Caco-2 (cell line): ENCODE data around the gene SPINK4. TPM values are rescaled to one million over a fixed set of nuclear protein-coding genes. Genes with fewer than 3 reads are reported as not detected.

ENCODE experiments used
- BruUV-seq: library from RNA; stranded (reverse); fragments of 400-500 nt; replicated peaks from 2 replicates; lab custom pipeline; 2021; lab: Mats Ljungman, UMichigan
- CTCF ChIA-PET: fragments of 300-600 bp; sonication (Branson Sonifier 250); formaldehyde crosslinking; loops from one replicate; lab custom pipeline; 2022; ENCODE audit warnings: antibody characterized with exemption; lab: Charles Lee
- POLR2A ChIA-PET: fragments of 300-600 bp; sonication (Branson Sonifier 250); formaldehyde crosslinking; loops from one replicate; lab custom pipeline; 2022; ENCODE audit warnings: antibody characterized with exemption; lab: Charles Lee
- DNase-seq, 2 experiments: peaks; one replicate each; pipeline versions ENCODE4 v3.0.0 to v3.0.0-alpha.2; 2020 to 2022
- H3K27me3 ChIP-seq: replicated peaks from 2 replicates; pipeline ENCODE4 v1.6.0; 2011; ENCODE audit warnings: low read length; ENCODE audit not compliant: control insufficient read depth, insufficient read depth
- H3K36me3 ChIP-seq: 2 replicates; pipeline ENCODE4 v1.5.1; 2011; ENCODE audit warnings: low read length; ENCODE audit not compliant: control insufficient read depth, insufficient read depth
- H3K4me1 ChIP-seq: fragments of 250-450 bp; sonication (Bioruptor Pico); 2 replicates; pipeline ENCODE4 v1.5.1; 2020; ENCODE audit warnings: mild to moderate bottlenecking
- H3K4me3 ChIP-seq: 2 replicates; pipeline ENCODE4 v1.5.1; 2011; ENCODE audit warnings: low read depth, mild to moderate bottlenecking, control low read depth, low read length
- H3K9me3 ChIP-seq: fragments of 250-450 bp; sonication (Bioruptor Pico); 2 replicates; pipeline ENCODE4 v1.5.1; 2020; ENCODE audit warnings: mild to moderate bottlenecking, moderate library complexity
- H3K27ac Mint-ChIP-seq: one replicate; pipeline ENCODE4 v1.8.0; 2022; ENCODE audit warnings: mixed read lengths; ENCODE audit not compliant: unreplicated experiment
- H3K27me3 Mint-ChIP-seq: one replicate; pipeline ENCODE4 v1.8.0; 2022; ENCODE audit warnings: mixed read lengths; ENCODE audit not compliant: insufficient read depth, unreplicated experiment
- H3K36me3 Mint-ChIP-seq: one replicate; pipeline ENCODE4 v1.8.0; 2022; ENCODE audit warnings: mild to moderate bottlenecking, mixed read lengths; ENCODE audit not compliant: insufficient read depth, unreplicated experiment
- H3K4me1 Mint-ChIP-seq: one replicate; pipeline ENCODE4 v1.8.0; 2022; ENCODE audit warnings: low read depth, mixed read lengths; ENCODE audit not compliant: unreplicated experiment
- H3K4me3 Mint-ChIP-seq: one replicate; pipeline ENCODE4 v1.8.0; 2022; ENCODE audit warnings: mild to moderate bottlenecking, moderate library complexity, mixed read lengths; ENCODE audit not compliant: unreplicated experiment
- H3K9me3 Mint-ChIP-seq: one replicate; pipeline ENCODE4 v1.8.0; 2022; ENCODE audit warnings: mixed read lengths; ENCODE audit not compliant: unreplicated experiment
- CTCF ChIP-seq, 2 experiments: fragments of 200-600 bp in 1 of 2; IDR thresholded peaks; 1 replicate in 1 of 2; 2 replicates in 1 of 2; pipeline versions ENCODE4 v1.5.1 to v1.8.0; 2011 to 2022; ENCODE audit warnings: antibody characterized with exemption in 1 of 2, control low read depth in 1 of 2, inconsistent platforms in 1 of 2, low read depth in 1 of 2, low read length in 1 of 2, mild to moderate bottlenecking in 1 of 2, moderate library complexity in 1 of 2; ENCODE audit not compliant: insufficient read depth in 1 of 2, severe bottlenecking in 1 of 2, unreplicated experiment in 1 of 2
- intact Hi-C: fragments of 100-400 bp; cut with micrococcal nuclease; formaldehyde crosslinking; loops from one replicate; pipeline ENCODE4 v1.10.0; 2022; ENCODE audit not compliant: unreplicated experiment
- total RNA-seq: library from RNA; stranded (reverse); gene quantifications from 2 replicates; pipeline ENCODE4 v1.2.3, GENCODE V29; 2022

Gene SPINK4
- total RNA-seq, 1 experiment from 2014 or later, result 2.1 TPM

DNA sequence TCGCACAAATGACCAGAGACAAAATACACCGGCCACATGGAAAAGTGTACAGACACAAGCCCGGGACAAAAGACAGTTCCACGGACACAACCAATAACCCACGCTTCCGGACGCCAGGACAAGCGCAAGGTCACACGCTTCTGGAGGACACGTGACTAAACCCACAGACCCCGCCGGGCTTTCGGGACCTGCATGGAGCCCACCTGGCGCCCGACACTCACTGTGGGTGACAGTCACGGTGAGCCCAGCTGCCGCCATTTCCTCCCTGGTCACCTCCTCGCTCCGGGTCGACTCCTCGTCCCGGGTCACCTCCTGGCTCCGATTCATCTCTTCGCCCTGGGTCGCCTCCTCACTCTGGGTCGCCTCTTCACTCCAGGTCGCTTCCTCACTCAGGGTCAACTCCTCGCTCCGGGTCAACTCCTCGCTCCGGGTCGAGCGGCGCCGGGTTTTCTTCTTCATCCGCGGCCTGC is 24.1 kb downstream of the SPINK4 start:
- TF ChIP-seq CTCF (IDR thresholded peaks at IDR 0.05; ENCODE audit: insufficient read depth in 1 of 2, low read depth in 1 of 2, low read length in 1 of 2, severe bottlenecking in 1 of 2, unreplicated experiment in 1 of 2), result no peak
- Histone ChIP-seq H3K36me3 (no peaks in the 10 kb centered on the region; the same call in 1 of the 2 replicates), H3K4me1 (no peaks in the 10 kb centered on the region), H3K27me3 (no peaks in the 10 kb centered on the region), H3K4me3 (peak overlapping the region; percentile 100), H3K9me3 (no peaks in the 10 kb centered on the region)
- peak in 1 of 2 experiments; percentile 53 for DNase-seq
- peaks cover 16% of the 10 kb centered on the region for H3K4me1 Mint-ChIP-seq
- CTCF ChIA-PET, result no interaction called here
- BruUV-seq, result TSS peak; percentile 24
- no peaks in the 10 kb centered on the region for H3K9me3 Mint-ChIP-seq
- H3K27ac Mint-ChIP-seq, result peak overlapping the region; percentile 87
- POLR2A ChIA-PET, result interaction anchor here (0.7 to 2.0 kb wide), 3 partner anchors 19 to 130 kb away, joined by 3 to 9 read pairs (median 3); partner anchors contain the start of gene NFX1
- peak overlapping the region; percentile 87 for H3K4me3 Mint-ChIP-seq
- H3K27me3 Mint-ChIP-seq, result no peaks in the 10 kb centered on the region
- intact Hi-C loops, result loop anchor here (1.0 to 10.0 kb wide), 4 partner anchors 26 to 188 kb away; partner anchors contain the start of genes NFX1 and SMU1
- peaks cover 48% of the 10 kb centered on the region for H3K36me3 Mint-ChIP-seq

DNA sequence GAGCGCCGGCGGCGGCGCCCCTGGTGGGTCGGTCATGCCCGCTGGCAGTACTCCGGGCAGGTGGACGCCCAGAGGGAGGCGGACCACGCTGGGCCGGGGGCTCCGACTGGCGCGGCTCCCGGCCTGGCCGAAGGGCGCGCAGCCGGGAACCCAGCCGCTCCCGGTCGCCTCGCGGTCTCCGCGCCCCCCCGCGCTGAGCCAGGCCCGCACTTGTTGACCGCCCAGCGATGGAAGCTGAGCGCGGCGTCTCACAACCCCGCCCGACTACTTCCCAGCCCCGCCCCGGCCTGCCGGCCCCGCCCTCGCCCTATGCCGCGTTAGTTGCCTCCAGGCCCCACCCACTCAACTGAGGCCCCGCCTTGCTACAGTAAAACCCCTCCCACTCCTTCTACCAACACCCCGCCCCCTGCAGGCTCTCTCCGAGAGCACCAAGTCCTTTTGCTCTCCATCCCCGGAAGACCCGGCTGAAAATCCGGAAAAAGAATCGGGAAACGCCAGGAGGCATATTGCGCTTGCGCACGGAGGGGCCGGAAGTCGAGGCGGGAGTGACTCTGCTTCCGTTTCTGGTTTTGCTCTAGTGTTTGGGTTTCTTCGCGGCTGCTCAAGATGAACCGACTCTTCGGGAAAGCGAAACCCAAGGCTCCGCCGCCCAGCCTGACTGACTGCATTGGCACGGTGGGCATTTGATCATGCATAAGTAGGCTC is 24.7 kb downstream of the SPINK4 start, which contains the start of the genes BAG1 and CHMP5:
Gene BAG1, minus strand, starts transcription at position 236 of the 705 bp plus-strand sequence.
Gene CHMP5, plus strand, starts transcription at position 577 of the 705 bp plus-strand sequence. Its CDS starts 30 bp downstream, at position 607.
- ChIA-PET POLR2A (interaction anchor here (0.5 to 2.0 kb wide), 3 partner anchors 19 to 26 kb away, joined by 3 to 9 read pairs (median 9); partner anchors contain the start of gene NFX1), CTCF (interaction anchor here (0.5 to 0.6 kb wide), 2 partner anchors 76 to 239 kb away, joined by 3 to 4 read pairs; partner anchors contain the start of gene DNAJA1)
- intact Hi-C loops, result loop anchor here (1.0 to 10.0 kb wide), 4 partner anchors 26 to 188 kb away; partner anchors contain the start of genes NFX1 and SMU1
- H3K4me1 ChIP-seq, result no peaks in the 10 kb centered on the region
- H3K9me3 ChIP-seq, result no peaks in the 10 kb centered on the region
- peaks cover 16% of the 10 kb centered on the region for H3K4me1 Mint-ChIP-seq
- peak within 1 kb of the TSS; percentile 87 for H3K27ac Mint-ChIP-seq
- H3K36me3 Mint-ChIP-seq, result peaks cover 42% of the 10 kb centered on the region
- H3K4me3 Mint-ChIP-seq, result peak within 1 kb of the TSS; percentile 87
- H3K27me3 ChIP-seq, result no peaks in the 10 kb centered on the region
- no peaks in the 10 kb centered on the region; the same call in 1 of the 2 replicates for H3K36me3 ChIP-seq
- no TSS peak for BruUV-seq
- no peaks in the 10 kb centered on the region for H3K9me3 Mint-ChIP-seq
- no peaks in the 10 kb centered on the region for H3K27me3 Mint-ChIP-seq
- H3K4me3 ChIP-seq, result peak within 1 kb of the TSS; percentile 100
- peak; percentile 99 for DNase-seq
- TF ChIP-seq CTCF (IDR thresholded peaks at IDR 0.05; ENCODE audit: insufficient read depth in 1 of 2, low read depth in 1 of 2, low read length in 1 of 2, severe bottlenecking in 1 of 2, unreplicated experiment in 1 of 2), result peak in 1 of 2 experiments; percentile 25

GRCh38 chr9:33265211-33265865 is 25.4 kb downstream of the SPINK4 start:
- H3K4me1 ChIP-seq, result no peaks in the 10 kb centered on the region
- Mint-ChIP-seq H3K36me3 (peaks cover 35% of the 10 kb centered on the region), H3K27ac (peak overlapping the region; percentile 87), H3K27me3 (no peaks in the 10 kb centered on the region), H3K4me3 (peak overlapping the region; percentile 87), H3K9me3 (no peaks in the 10 kb centered on the region), H3K4me1 (peaks cover 16% of the 10 kb centered on the region)
- H3K9me3 ChIP-seq, result no peaks in the 10 kb centered on the region
- intact Hi-C loops, result loop anchor here (10.0 kb wide), 1 partner anchor 59 kb away; no protein-coding TSS in a partner anchor
- H3K36me3 ChIP-seq, result no peaks in the 10 kb centered on the region; the same call in 1 of the 2 replicates
- POLR2A ChIA-PET, result no interaction called here
- CTCF ChIA-PET, result no interaction called here
- BruUV-seq, result TSS peak; percentile 41
- H3K27me3 ChIP-seq, result no peaks in the 10 kb centered on the region
- no peak for TF ChIP-seq CTCF (IDR thresholded peaks at IDR 0.05; ENCODE audit: insufficient read depth in 1 of 2, low read depth in 1 of 2, low read length in 1 of 2, severe bottlenecking in 1 of 2, unreplicated experiment in 1 of 2)
- peak overlapping the region; percentile 66 for H3K4me3 ChIP-seq
- DNase-seq, result no peak
